ENCODE results near the gene SAMD10.

SAMD10 gene

DNA sequence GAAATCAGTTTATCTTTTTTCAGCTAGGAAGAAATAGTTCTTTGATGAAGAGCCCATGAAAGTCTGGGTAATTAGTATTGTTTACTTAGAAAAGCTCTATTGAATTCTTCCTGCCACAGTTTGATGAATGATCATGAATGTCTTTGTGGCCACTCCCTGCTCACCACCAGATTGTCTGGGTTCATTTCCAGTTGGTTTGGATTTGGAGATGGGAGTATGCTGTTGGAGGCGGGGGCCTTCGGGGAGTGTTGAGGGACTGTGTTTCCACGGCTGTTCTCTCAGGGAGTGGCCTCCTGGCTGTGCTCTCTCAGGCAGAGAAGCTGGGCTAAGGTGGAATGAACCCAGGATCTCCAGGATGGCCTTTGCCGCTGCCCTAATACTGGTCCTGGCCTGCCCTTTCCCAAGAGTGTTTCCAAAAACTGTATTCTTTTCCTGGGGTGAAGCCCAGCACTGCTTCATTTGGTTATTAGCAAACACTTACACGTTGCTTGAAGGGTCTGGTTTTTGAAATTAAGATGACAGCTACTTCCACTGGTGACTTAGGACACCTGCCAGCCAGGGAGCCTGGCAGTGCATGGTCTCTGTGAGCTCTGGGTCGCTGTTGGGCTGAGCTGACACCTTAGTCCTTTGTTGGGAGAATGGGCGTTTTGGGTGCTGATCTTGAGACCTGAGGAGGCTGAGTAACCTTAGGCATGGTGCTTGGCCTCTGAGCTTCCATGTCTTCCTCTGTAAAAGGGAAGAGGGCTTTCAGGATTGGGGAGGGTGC lies 24.7 kb upstream of the SAMD10 start:
- H3K27ac ChIP-seq (ENCODE audit: low read depth, low read length) = no peak overlapping the region
- H3K23ac ChIP-seq (ENCODE audit: low read length) = no peak overlapping the region
- H3K4me2 ChIP-seq (ENCODE audit: low read length) = no peak overlapping the region
- H2BK120ac ChIP-seq (ENCODE audit: low read depth, low read length) = no peak overlapping the region
- H3K9ac ChIP-seq (ENCODE audit: low read length) = no peak overlapping the region
- no peak overlapping the region for H3K4ac ChIP-seq (ENCODE audit: low read depth, low read length)
- no peaks in the 10 kb centered on the region for H3K4me1 ChIP-seq (ENCODE audit: control insufficient read depth, low read depth, low read length)
- H3K18ac ChIP-seq (ENCODE audit: low read length) = no peak overlapping the region
- H2AK5ac ChIP-seq (ENCODE audit: low read length) = no peak overlapping the region
- H3K79me2 ChIP-seq (ENCODE audit: control insufficient read depth, insufficient read depth, low read length) = no peaks in the 10 kb centered on the region
- H3K4me3 ChIP-seq (ENCODE audit: low read length) = no peak overlapping the region
- no peak for DNase-seq
- no CpG with 5 or more reads among the region's 7 CpGs for WGBS (ENCODE audit: extremely low coverage, insufficient coverage, low lambda C conversion rate)
- no peak overlapping the region for H4K5ac ChIP-seq (ENCODE audit: low read length)
- H4K8ac ChIP-seq (ENCODE audit: low read depth, low read length) = no peak overlapping the region
- H2BK5ac ChIP-seq (ENCODE audit: low read length) = no peak overlapping the region
- H2BK15ac ChIP-seq (replicated peaks; ENCODE audit: low read depth) = no peak overlapping the region
- peaks cover 17% of the 10 kb centered on the region for H3K36me3 ChIP-seq (ENCODE audit: control insufficient read depth, insufficient read depth, low read length)
- peaks cover 3% of the 10 kb centered on the region for H3K79me1 ChIP-seq (ENCODE audit: low read length)
- H3K56ac ChIP-seq (ENCODE audit: low read length) = no peak overlapping the region
- no peaks in the 10 kb centered on the region for H3K27me3 ChIP-seq (ENCODE audit: insufficient read depth, low read length, poor library complexity)

DNA sequence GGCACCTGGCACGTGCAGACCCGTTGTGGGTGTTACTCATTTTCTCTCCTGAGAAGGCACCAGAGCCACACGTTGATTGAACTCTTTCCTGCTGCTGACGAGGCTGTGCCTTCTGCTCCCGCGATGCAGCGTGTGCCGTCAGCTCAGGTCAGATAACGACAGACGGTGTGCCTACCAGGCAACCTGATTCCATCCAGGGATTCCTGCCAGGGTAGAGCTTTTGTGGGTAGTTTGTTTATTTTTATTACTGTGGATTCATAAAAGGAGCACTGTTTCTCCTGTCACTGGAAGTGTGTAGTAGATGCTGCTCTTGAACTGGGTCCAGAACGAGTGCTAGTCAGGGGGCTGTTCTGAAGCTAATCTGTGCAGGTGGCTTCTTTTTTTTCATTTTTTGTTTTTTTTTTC lies 22.2 kb upstream of the SAMD10 start:
- Histone ChIP-seq H3K9ac (ENCODE audit: low read length) (no peak overlapping the region), H3K27ac (ENCODE audit: low read depth, low read length) (no peak overlapping the region), H3K56ac (ENCODE audit: low read length) (no peak overlapping the region), H4K5ac (ENCODE audit: low read length) (no peak overlapping the region), H3K79me1 (ENCODE audit: low read length) (no peaks in the 10 kb centered on the region), H3K36me3 (ENCODE audit: control insufficient read depth, insufficient read depth, low read length) (peaks cover 15% of the 10 kb centered on the region), H3K4ac (ENCODE audit: low read depth, low read length) (no peak overlapping the region), H3K27me3 (ENCODE audit: insufficient read depth, low read length, poor library complexity) (no peaks in the 10 kb centered on the region), H2BK15ac (replicated peaks; ENCODE audit: low read depth) (no peak overlapping the region), H2BK5ac (ENCODE audit: low read length) (no peak overlapping the region), H2BK120ac (ENCODE audit: low read depth, low read length) (no peak overlapping the region), H3K4me1 (ENCODE audit: control insufficient read depth, low read depth, low read length) (no peaks in the 10 kb centered on the region), H3K79me2 (ENCODE audit: control insufficient read depth, insufficient read depth, low read length) (no peaks in the 10 kb centered on the region), H3K4me2 (ENCODE audit: low read length) (no peak overlapping the region), H2AK5ac (ENCODE audit: low read length) (no peak overlapping the region), H4K8ac (ENCODE audit: low read depth, low read length) (no peak overlapping the region), H3K18ac (ENCODE audit: low read length) (no peak overlapping the region), H3K23ac (ENCODE audit: low read length) (no peak overlapping the region), H3K4me3 (ENCODE audit: low read length) (no peak overlapping the region)
- no CpG with 5 or more reads among the region's 11 CpGs for WGBS (ENCODE audit: extremely low coverage, insufficient coverage, low lambda C conversion rate)
- no peak for DNase-seq

DNA sequence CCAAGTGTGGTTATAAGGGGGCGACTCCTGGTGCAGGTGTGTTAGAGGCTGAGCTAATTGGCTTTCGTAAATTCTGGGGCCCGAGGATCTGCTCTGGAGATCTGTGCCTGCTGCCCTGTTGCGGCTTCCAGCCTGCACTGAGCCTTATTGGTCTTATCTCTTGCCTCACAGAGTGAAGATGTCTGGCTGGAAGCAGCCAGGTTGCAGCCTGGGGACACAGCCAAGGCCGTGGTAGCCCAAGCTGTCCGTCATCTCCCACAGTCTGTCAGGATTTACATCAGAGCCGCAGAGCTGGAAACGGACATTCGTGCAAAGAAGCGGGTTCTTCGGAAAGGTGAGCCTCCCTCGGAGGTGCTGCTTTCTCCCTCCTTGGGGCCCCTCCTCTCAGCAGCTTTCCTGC lies 21.5 kb upstream of the SAMD10 start:
- peaks cover 16% of the 10 kb centered on the region for H3K36me3 ChIP-seq (ENCODE audit: control insufficient read depth, insufficient read depth, low read length)
- no peak overlapping the region for H2BK15ac ChIP-seq (replicated peaks; ENCODE audit: low read depth)
- H3K79me2 ChIP-seq (ENCODE audit: control insufficient read depth, insufficient read depth, low read length) = no peaks in the 10 kb centered on the region
- H3K56ac ChIP-seq (ENCODE audit: low read length) = no peak overlapping the region
- H4K5ac ChIP-seq (ENCODE audit: low read length) = no peak overlapping the region
- no peaks in the 10 kb centered on the region for H3K79me1 ChIP-seq (ENCODE audit: low read length)
- no peak overlapping the region for H2BK120ac ChIP-seq (ENCODE audit: low read depth, low read length)
- H3K18ac ChIP-seq (ENCODE audit: low read length) = no peak overlapping the region
- no peak overlapping the region for H4K8ac ChIP-seq (ENCODE audit: low read depth, low read length)
- no peak overlapping the region for H3K23ac ChIP-seq (ENCODE audit: low read length)
- H3K4me2 ChIP-seq (ENCODE audit: low read length) = no peak overlapping the region
- H3K9ac ChIP-seq (ENCODE audit: low read length) = no peak overlapping the region
- no peak overlapping the region for H3K27ac ChIP-seq (ENCODE audit: low read depth, low read length)
- no peak for DNase-seq
- H3K4me1 ChIP-seq (ENCODE audit: control insufficient read depth, low read depth, low read length) = no peaks in the 10 kb centered on the region
- H2AK5ac ChIP-seq (ENCODE audit: low read length) = no peak overlapping the region
- WGBS (ENCODE audit: extremely low coverage, insufficient coverage, low lambda C conversion rate) = no CpG with 5 or more reads among the region's 12 CpGs
- H3K4ac ChIP-seq (ENCODE audit: low read depth, low read length) = no peak overlapping the region
- no peak overlapping the region for H2BK5ac ChIP-seq (ENCODE audit: low read length)
- no peaks in the 10 kb centered on the region for H3K27me3 ChIP-seq (ENCODE audit: insufficient read depth, low read length, poor library complexity)
- H3K4me3 ChIP-seq (ENCODE audit: low read length) = no peak overlapping the region

DNA sequence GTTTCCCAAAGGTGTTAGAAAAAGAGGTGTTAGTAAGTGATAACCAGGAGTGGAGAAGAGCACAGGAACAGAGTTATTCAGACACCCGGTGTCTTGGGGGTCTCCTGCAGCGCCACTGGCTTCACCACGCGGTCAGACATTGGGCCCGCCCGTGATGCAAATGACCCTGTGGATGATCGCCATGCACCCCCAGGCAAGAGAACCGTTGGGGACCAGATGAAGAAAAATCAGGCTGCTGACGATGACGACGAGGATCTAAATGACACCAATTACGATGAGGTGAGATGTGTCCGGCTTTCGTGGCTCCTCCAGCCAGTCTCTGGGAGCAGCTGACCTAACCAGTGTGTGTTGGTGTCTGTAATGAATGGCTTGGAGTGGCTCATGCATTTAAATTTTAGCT lies 3.5 kb upstream of the SAMD10 start:
- H3K79me2 ChIP-seq (ENCODE audit: control insufficient read depth, insufficient read depth, low read length) = peaks cover 13% of the 10 kb centered on the region
- peaks cover 4% of the 10 kb centered on the region for H3K4me1 ChIP-seq (ENCODE audit: control insufficient read depth, low read depth, low read length)
- no peak overlapping the region for H4K8ac ChIP-seq (ENCODE audit: low read depth, low read length)
- H2BK5ac ChIP-seq (ENCODE audit: low read length) = no peak overlapping the region
- no peak overlapping the region for H2AK5ac ChIP-seq (ENCODE audit: low read length)
- H3K79me1 ChIP-seq (ENCODE audit: low read length) = peaks cover 13% of the 10 kb centered on the region
- no peak overlapping the region for H3K23ac ChIP-seq (ENCODE audit: low read length)
- WGBS (ENCODE audit: extremely low coverage, insufficient coverage, low lambda C conversion rate) = no CpG with 5 or more reads among the region's 14 CpGs
- no peaks in the 10 kb centered on the region for H3K27me3 ChIP-seq (ENCODE audit: insufficient read depth, low read length, poor library complexity)
- no peak overlapping the region for H3K56ac ChIP-seq (ENCODE audit: low read length)
- peaks cover 2% of the 10 kb centered on the region for H3K36me3 ChIP-seq (ENCODE audit: control insufficient read depth, insufficient read depth, low read length)
- H3K18ac ChIP-seq (ENCODE audit: low read length) = no peak overlapping the region
- no peak overlapping the region for H3K4me2 ChIP-seq (ENCODE audit: low read length)
- no peak for DNase-seq
- no peak overlapping the region for H3K4ac ChIP-seq (ENCODE audit: low read depth, low read length)
- H3K4me3 ChIP-seq (ENCODE audit: low read length) = no peak overlapping the region
- no peak overlapping the region for H3K9ac ChIP-seq (ENCODE audit: low read length)
- H2BK15ac ChIP-seq (replicated peaks; ENCODE audit: low read depth) = no peak overlapping the region
- no peak overlapping the region for H3K27ac ChIP-seq (ENCODE audit: low read depth, low read length)
- H2BK120ac ChIP-seq (ENCODE audit: low read depth, low read length) = no peak overlapping the region
- H4K5ac ChIP-seq (ENCODE audit: low read length) = no peak overlapping the region

DNA sequence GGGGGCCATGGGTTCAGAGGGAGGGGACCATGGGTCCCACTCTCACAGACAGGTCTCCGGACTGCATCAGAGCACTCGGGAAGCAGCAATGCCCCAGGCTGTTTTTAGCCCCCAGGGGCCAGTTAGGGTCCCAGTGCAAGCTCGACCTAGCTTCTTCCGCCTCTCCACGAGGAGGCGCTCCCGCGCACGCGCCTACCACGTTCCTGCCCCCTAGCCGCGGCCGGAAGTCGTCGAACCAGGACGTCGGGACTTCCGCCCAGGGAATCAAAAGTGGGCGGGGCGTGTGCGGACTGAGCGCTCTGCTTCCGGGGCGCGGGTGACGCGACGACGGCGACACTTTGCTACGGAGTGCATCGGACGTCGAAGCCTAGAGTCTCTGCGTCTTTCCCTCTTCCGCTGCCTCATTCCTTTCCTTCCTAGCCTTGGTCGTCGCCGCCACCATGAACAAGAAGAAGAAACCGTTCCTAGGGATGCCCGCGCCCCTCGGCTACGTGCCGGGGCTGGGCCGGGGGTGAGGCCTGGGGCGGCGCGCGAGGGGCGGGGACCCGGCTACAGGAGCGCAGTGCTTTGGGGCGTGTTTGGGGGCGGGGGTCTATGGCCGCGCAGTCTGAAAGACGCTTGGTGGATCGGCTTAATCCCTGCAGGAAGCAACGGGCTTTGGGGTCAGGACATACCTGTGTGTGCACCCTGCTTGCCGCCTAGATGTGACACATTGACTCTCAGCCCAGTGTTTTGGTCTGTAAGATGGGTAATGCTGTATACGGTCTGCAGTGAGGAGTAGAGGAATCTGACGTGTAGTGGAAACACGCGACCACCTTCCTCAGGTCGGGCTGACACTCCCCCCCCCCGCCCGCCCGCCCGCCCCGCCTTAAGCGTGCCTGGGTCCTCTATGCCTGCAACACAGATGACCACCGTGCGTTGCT lies 1.6 kb upstream of the SAMD10 start, which contains the start of gene PRPF6:
TSS of gene PRPF6 (plus strand) at position 327 of the 923 bp plus-strand sequence. CDS start at position 441, 114 bp downstream.
- Histone ChIP-seq H3K36me3 (ENCODE audit: control insufficient read depth, insufficient read depth, low read length) (peaks cover 2% of the 10 kb centered on the region), H2BK5ac (ENCODE audit: low read length) (no peak within 1 kb of the TSS), H2BK15ac (replicated peaks; ENCODE audit: low read depth) (no peak within 1 kb of the TSS), H3K4me2 (ENCODE audit: low read length) (peak within 1 kb of the TSS; percentile 79), H3K27ac (ENCODE audit: low read depth, low read length) (peak within 1 kb of the TSS; percentile 55), H3K9ac (ENCODE audit: low read length) (peak within 1 kb of the TSS; percentile 88), H3K4me1 (ENCODE audit: control insufficient read depth, low read depth, low read length) (peaks cover 4% of the 10 kb centered on the region), H4K5ac (ENCODE audit: low read length) (peak within 1 kb of the TSS; percentile 26), H3K18ac (ENCODE audit: low read length) (peak within 1 kb of the TSS; percentile 51), H4K8ac (ENCODE audit: low read depth, low read length) (peak within 1 kb of the TSS; percentile 6), H3K27me3 (ENCODE audit: insufficient read depth, low read length, poor library complexity) (no peaks in the 10 kb centered on the region), H3K79me2 (ENCODE audit: control insufficient read depth, insufficient read depth, low read length) (peaks cover 13% of the 10 kb centered on the region), H2BK120ac (ENCODE audit: low read depth, low read length) (no peak within 1 kb of the TSS), H2AK5ac (ENCODE audit: low read length) (peak within 1 kb of the TSS; percentile 20), H3K79me1 (ENCODE audit: low read length) (peaks cover 13% of the 10 kb centered on the region), H3K23ac (ENCODE audit: low read length) (peak within 1 kb of the TSS; percentile 80), H3K56ac (ENCODE audit: low read length) (peak within 1 kb of the TSS; percentile 86), H3K4ac (ENCODE audit: low read depth, low read length) (peak within 1 kb of the TSS; percentile 45), H3K4me3 (ENCODE audit: low read length) (peak within 1 kb of the TSS; percentile 58)
- no CpG with 5 or more reads among the region's 75 CpGs for WGBS (ENCODE audit: extremely low coverage, insufficient coverage, low lambda C conversion rate)
- peak; percentile 98 for DNase-seq

Data from mesendoderm (in vitro differentiated cells).